HepG2 (cell line): ENCODE results near the gene C3orf70. TPM values are rescaled to one million over a fixed set of nuclear protein-coding genes. Genes with fewer than 3 reads are reported as not detected.

ENCODE experiments used
- ARHGAP35 ChIP-seq: sonication (generic); formaldehyde crosslinking; IDR thresholded peaks from 2 replicates; pipeline ENCODE4 v1.9.0; 2022; ENCODE audit warnings: mild to moderate bottlenecking, inconsistent platforms, moderate library complexity, missing genetic modification reagents, borderline replicate concordance
- CEBPB ChIP-seq: IDR thresholded peaks from 2 replicates; pipeline ENCODE4 v1.6.1; 2011; ENCODE audit warnings: low read depth, low read length, improper control_type of control experiment, borderline replicate concordance
- FOXJ3 ChIP-seq: sonication (generic); formaldehyde crosslinking; IDR thresholded peaks from 2 replicates; pipeline ENCODE4 v1.4.0; 2020; ENCODE audit warnings: missing genetic modification reagents, mild to moderate bottlenecking, borderline replicate concordance
- IRF9 ChIP-seq: sonication (generic); formaldehyde crosslinking; IDR thresholded peaks from 2 replicates; pipeline ENCODE4 v1.8.0; 2022; ENCODE audit warnings: missing genetic modification reagents, mild to moderate bottlenecking, borderline replicate concordance
- MBD4 ChIP-seq: IDR thresholded peaks from 2 replicates; pipeline ENCODE4 v1.6.1; 2012; ENCODE audit warnings: low read length, inconsistent platforms, borderline replicate concordance
- POGK ChIP-seq: sonication (generic); formaldehyde crosslinking; conservative IDR thresholded peaks from 2 replicates; pipeline ENCODE4 v1.8.0; 2022; ENCODE audit warnings: mild to moderate bottlenecking, moderate library complexity, missing genetic modification reagents
- PPARG ChIP-seq: conservative IDR thresholded peaks from 2 replicates; pipeline ENCODE4 v1.6.1; 2016; ENCODE audit warnings: missing biosample characterization, missing genetic modification reagents
- SIN3A ChIP-seq: IDR thresholded peaks from 2 replicates; pipeline ENCODE4 v1.6.1; 2011; ENCODE audit warnings: low read depth, mild to moderate bottlenecking, control low read depth, low read length, borderline replicate concordance
- TP53 ChIP-seq: sonication (generic); formaldehyde crosslinking; conservative IDR thresholded peaks from 2 replicates; pipeline ENCODE4 v1.4.0; 2020; ENCODE audit warnings: missing genetic modification reagents
- ZBTB38 ChIP-seq: sonication (generic); formaldehyde crosslinking; IDR thresholded peaks from 2 replicates; pipeline ENCODE4 v1.5.1; 2020; ENCODE audit warnings: mild to moderate bottlenecking, missing genetic modification reagents
- ZFY ChIP-seq: sonication (generic); formaldehyde crosslinking; IDR thresholded peaks from 2 replicates; pipeline ENCODE4 v1.4.0; 2020; ENCODE audit warnings: missing genetic modification reagents
- ZNF136 ChIP-seq: sonication (generic); formaldehyde crosslinking; IDR thresholded peaks from 2 replicates; pipeline ENCODE4 v1.8.1; 2022; ENCODE audit warnings: low read depth, mild to moderate bottlenecking, moderate library complexity, missing genetic modification reagents
- ZNF329 ChIP-seq: sonication (generic); formaldehyde crosslinking; IDR thresholded peaks from 2 replicates; pipeline ENCODE4 v1.9.0; 2021; ENCODE audit warnings: low read depth, mild to moderate bottlenecking, missing genetic modification reagents
- ZNF430 ChIP-seq: sonication (generic); formaldehyde crosslinking; IDR thresholded peaks from 2 replicates; pipeline ENCODE4 v1.9.0; 2021; ENCODE audit warnings: mild to moderate bottlenecking, missing genetic modification reagents
- ZNF547 ChIP-seq: sonication (generic); formaldehyde crosslinking; IDR thresholded peaks from 2 replicates; pipeline ENCODE4 v1.5.1; 2020; ENCODE audit warnings: mild to moderate bottlenecking, missing genetic modification reagents
- ZNF605 ChIP-seq: sonication (generic); formaldehyde crosslinking; IDR thresholded peaks from 2 replicates; pipeline ENCODE4 v1.8.0; 2022; ENCODE audit warnings: mild to moderate bottlenecking, missing genetic modification reagents
- ZNF619 ChIP-seq: sonication (generic); formaldehyde crosslinking; IDR thresholded peaks from 2 replicates; pipeline ENCODE4 v1.4.0; 2020; ENCODE audit warnings: mild to moderate bottlenecking, missing genetic modification reagents
- ZNF710 ChIP-seq: sonication (generic); formaldehyde crosslinking; IDR thresholded peaks from 2 replicates; pipeline ENCODE4 v1.5.0; 2020; ENCODE audit warnings: mild to moderate bottlenecking, missing genetic modification reagents, borderline replicate concordance
- polyA plus RNA-seq, 8 experiments: library from polyadenylated mRNA; depleted of rRNA in 3 of 8; stranded (reverse) in 7 of 8; unstranded in 1 of 8; fragments of >200 nt; fragmentation: Illumina TruSeq in 4 of 8; extraction: Trizol in 4 of 8; gene quantifications; 2 replicates each; pipeline versions ENCODE4 v1.2.1 to v1.2.3, GENCODE V29; 2011 to 2016; ENCODE audit warnings: low read depth in 4 of 8, missing spikeins in 1 of 8, mixed read lengths in 1 of 8; ENCODE audit not compliant: insufficient read depth in 1 of 8
- total RNA-seq, 5 experiments: library from RNA; depleted of rRNA; stranded (reverse); fragments of >200 nt; fragmentation: Illumina TruSeq; extraction: Trizol; gene quantifications; 2 replicates each; pipeline ENCODE4 v1.2.3, GENCODE V29; 2016; ENCODE audit warnings: low read depth in 1 of 5
- TF ChIP-seq, protein P1 (sequence below): sonication (generic); formaldehyde crosslinking; IDR thresholded peaks from 2 replicates; pipeline ENCODE4 v1.4.0; 2020; ENCODE audit warnings: missing genetic modification reagents
- TF ChIP-seq, protein P2 (sequence below): sonication (generic); formaldehyde crosslinking; IDR thresholded peaks from 2 replicates; pipeline ENCODE4 v1.8.0; 2022; ENCODE audit warnings: mild to moderate bottlenecking, missing genetic modification reagents; ENCODE audit not compliant: insufficient replicate concordance

Gene C3orf70
- total and polyA plus RNA-seq, 2 of the 13 experiments (the other 11 are each of a cell fraction or from before 2014, with no cell fraction given), result 0.79 to 2.4 TPM

DNA sequence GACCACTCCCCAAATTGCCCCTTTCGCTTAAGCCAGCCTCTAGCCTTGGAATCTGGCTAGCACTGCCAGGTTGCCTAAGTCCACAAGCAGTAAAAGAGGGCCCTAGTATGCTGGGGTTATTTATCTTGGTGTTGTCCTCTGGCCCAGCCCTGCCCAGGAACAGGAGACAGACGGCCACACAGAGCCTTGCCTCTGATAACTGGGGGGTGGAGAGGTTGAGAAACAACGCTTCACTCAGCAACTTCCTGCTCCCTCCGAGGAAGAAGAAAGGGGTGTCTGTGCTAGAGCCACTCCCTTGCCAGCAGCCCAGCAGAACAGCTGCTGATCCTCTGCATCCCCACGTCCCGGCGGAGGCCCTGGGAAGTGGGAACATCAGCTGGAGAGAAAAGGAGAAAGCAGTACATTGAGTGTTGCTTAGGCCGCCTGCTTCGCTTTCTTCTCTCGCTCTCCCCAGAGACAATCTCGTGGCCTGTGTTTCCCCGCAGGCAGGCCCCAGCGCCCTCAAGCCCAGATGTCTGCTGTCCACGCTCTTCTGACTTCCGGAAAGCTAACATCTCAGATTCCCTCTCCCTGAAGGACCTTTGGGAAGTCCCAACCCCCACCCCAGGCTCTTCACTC is 22.6 kb upstream of the C3orf70 start (continued):
- TF ChIP-seq ZNF710, result peak; percentile 69; the same call in 1 of the 2 replicates
- TF ChIP-seq TP53 (CRISPR knock-in tag), result no peak
- TF ChIP-seq ZFY (CRISPR knock-in tag), result peak; percentile 84
- TF ChIP-seq IRF9 (CRISPR knock-in tag), result peak; percentile 75; the same call in 1 of the 2 replicates
- TF ChIP-seq ZNF136, result peak; percentile 22; the same call in 1 of the 2 replicates
- TF ChIP-seq ZNF547 (CRISPR knock-in tag), result peak; percentile 41; the same call in 1 of the 2 replicates
- TF ChIP-seq ARHGAP35, result no peak
- TF ChIP-seq POGK (CRISPR knock-in tag), result peak; percentile 75; the same call in 1 of the 2 replicates
- peak; percentile 49; the same call in 1 of the 2 replicates for TF ChIP-seq ZNF619
- TF ChIP-seq, protein P1, sequence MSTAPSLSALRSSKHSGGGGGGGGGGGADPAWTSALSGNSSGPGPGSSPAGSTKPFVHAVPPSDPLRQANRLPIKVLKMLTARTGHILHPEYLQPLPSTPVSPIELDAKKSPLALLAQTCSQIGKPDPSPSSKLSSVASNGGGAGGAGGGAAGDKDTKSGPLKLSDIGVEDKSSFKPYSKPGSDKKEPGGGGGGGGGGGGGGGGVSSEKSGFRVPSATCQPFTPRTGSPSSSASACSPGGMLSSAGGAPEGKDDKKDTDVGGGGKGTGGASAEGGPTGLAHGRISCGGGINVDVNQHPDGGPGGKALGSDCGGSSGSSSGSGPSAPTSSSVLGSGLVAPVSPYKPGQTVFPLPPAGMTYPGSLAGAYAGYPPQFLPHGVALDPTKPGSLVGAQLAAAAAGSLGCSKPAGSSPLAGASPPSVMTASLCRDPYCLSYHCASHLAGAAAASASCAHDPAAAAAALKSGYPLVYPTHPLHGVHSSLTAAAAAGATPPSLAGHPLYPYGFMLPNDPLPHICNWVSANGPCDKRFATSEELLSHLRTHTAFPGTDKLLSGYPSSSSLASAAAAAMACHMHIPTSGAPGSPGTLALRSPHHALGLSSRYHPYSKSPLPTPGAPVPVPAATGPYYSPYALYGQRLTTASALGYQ (CRISPR knock-in tag), result peak; percentile 22; the same call in 1 of the 2 replicates
- peak; percentile 28; the same call in 1 of the 2 replicates for TF ChIP-seq FOXJ3 (CRISPR knock-in tag)
- TF ChIP-seq CEBPB, result 0 out of 2 replicates have a peak, but pooled peaks have one; percentile 20
- no peak for TF ChIP-seq ZNF329
- no peak for TF ChIP-seq MBD4
- TF ChIP-seq, protein P2, sequence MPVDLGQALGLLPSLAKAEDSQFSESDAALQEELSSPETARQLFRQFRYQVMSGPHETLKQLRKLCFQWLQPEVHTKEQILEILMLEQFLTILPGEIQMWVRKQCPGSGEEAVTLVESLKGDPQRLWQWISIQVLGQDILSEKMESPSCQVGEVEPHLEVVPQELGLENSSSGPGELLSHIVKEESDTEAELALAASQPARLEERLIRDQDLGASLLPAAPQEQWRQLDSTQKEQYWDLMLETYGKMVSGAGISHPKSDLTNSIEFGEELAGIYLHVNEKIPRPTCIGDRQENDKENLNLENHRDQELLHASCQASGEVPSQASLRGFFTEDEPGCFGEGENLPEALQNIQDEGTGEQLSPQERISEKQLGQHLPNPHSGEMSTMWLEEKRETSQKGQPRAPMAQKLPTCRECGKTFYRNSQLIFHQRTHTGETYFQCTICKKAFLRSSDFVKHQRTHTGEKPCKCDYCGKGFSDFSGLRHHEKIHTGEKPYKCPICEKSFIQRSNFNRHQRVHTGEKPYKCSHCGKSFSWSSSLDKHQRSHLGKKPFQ (CRISPR knock-in tag), result no peak
- TF ChIP-seq PPARG (CRISPR knock-in tag), result no peak; the same call in 1 of the 2 replicates
- peak; percentile 58; the same call in 1 of the 2 replicates for TF ChIP-seq ZBTB38 (CRISPR knock-in tag)
- TF ChIP-seq SIN3A, result peak; percentile 60; the same call in 1 of the 2 replicates
- TF ChIP-seq ZNF605 (CRISPR knock-in tag), result peak; percentile 87
- 0 out of 2 replicates have a peak, but pooled peaks have one; percentile 78 for TF ChIP-seq ZNF430 (CRISPR knock-in tag)
